Esophagus squamous epithelium (tissue), 4 donors: ENCODE results near the gene TSR3.

Experiments used
- CTCF ChIP-seq, 6 experiments: fragments of 450-650 bp in 4 of 6; fragments of 200-600 bp in 2 of 6; sonication (generic) in 2 of 6; IDR thresholded peaks; one replicate each; pipeline ENCODE4 v1.5.1; 2016 to 2019; ENCODE audit warnings: antibody characterized with exemption in 6 of 6, mild to moderate bottlenecking in 4 of 6, moderate library complexity in 4 of 6
- POLR2A ChIP-seq, 4 donors: fragments of 450-650 bp; IDR thresholded peaks; one replicate each; pipeline ENCODE4 v1.6.1; 2017; ENCODE audit warnings: antibody characterized with exemption in 4 of 4, mild to moderate bottlenecking in 4 of 4, moderate library complexity in 3 of 4

DNA sequence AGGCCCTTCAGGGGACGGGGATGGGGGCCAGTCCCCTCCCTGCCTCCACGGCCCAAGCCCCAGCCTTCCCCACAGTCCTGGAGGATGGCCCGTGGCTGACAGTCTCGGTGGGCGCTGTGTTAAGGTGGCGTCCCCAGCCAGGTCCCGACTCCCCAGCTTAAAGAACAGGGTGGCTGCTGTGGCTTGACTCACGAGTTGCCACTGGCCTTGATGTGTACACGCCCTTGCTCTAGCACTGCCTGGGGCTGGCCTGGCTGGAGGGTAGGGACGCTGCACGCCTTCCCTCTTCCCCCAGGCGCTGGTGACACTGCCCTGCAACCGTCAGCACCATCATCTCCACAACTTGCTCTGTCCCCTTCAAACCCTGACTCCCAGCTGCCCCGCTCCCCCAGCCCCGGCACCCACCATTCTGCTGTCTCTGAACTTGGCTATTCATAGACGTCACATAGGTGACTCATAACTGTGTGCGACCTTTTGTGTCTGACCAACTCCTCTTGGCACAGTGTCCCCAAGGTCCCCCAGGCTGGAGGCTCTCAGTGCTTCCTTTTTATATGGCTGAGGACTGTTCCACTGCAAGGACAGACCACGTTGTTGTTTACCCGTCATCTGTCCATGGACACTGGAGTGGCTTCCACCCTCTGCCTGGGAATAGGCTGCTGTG, 6.4 kb upstream of the TSR3 start:
- TF ChIP-seq CTCF (IDR thresholded peaks at IDR 0.05) (no peak), POLR2A (IDR thresholded peaks at IDR 0.05) (no peak)
